GM21737 (cell line): ENCODE data around the gene MPPED1.

Experiments used
- ATAC-seq: cut with Tn5 transposase; IDR thresholded peaks from one replicate; pipeline ENCODE4 v1.9.1; 2021; ENCODE audit warnings: mild to moderate bottlenecking, moderate library complexity; ENCODE audit not compliant: unreplicated experiment

The MPPED1 gene

GRCh38 chr22:43392385-43392989, 19.3 kb upstream of the MPPED1 start:
- ATAC-seq, result no peak

GRCh38 chr22:43393132-43393843, 18.5 kb upstream of the MPPED1 start:
- no peak for ATAC-seq

- ATAC-seq, result no peak
These were observed 17.9 kb upstream of the MPPED1 start for GRCh38 chr22:43393844-43394474.

GRCh38 chr22:43395086-43395695, 16.6 kb upstream of the MPPED1 start:
- ATAC-seq, result no peak

GRCh38 chr22:43396321-43396933, 15.4 kb upstream of the MPPED1 start:
- ATAC-seq, result no peak

DNA sequence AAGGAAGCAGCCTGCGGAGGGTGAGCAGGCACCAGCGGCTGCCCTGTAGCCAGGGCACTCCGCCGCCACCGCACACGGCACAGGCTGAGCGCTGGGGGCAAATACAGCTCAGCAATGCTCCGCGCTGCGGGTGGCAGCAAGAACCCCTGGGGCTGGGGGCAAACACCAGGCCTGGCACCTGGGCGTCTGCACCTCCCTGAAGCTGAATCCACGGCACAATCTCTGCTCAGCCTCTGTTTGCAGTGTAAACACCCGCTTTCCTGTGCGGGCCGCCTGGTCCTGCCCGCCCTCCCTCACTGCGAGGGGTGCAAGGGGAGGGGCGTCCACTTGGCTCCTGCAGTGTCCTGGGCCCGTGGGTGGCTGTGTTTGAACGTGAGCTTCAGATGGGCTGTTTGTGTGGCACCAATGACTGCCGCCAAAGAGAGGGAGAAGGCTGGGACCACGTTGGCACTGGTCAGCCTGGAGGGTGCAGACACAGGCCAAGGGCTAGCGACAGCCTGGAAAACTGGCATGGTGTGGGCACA, 14.8 kb upstream of the MPPED1 start:
- ATAC-seq, result no peak

DNA sequence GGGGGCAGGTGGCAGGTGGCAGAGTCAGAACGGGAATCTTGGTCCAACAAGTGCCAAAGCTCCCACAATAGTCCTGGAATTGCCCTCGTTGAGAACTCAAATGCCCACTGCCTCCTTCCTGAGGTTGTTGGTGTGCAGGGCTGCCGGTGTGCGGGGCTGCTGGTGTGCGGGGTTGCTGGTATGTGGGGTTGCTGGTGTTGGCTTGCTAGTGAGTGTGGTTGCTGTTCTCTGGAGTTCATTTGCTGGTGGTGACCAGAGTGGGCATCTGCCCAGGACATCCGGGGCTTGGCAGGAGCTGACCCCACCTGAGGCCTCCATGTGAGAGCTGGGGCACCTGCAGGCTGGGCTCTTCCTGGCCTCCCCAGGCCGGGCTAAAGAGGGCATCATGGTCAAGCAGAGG, 14.0 kb upstream of the MPPED1 start:
- ATAC-seq, result no peak

GRCh38 chr22:43398246-43398645, 13.6 kb upstream of the MPPED1 start:
- no peak for ATAC-seq

- no peak for ATAC-seq
These were observed 12.9 kb upstream of the MPPED1 start for GRCh38 chr22:43398910-43399309.

DNA sequence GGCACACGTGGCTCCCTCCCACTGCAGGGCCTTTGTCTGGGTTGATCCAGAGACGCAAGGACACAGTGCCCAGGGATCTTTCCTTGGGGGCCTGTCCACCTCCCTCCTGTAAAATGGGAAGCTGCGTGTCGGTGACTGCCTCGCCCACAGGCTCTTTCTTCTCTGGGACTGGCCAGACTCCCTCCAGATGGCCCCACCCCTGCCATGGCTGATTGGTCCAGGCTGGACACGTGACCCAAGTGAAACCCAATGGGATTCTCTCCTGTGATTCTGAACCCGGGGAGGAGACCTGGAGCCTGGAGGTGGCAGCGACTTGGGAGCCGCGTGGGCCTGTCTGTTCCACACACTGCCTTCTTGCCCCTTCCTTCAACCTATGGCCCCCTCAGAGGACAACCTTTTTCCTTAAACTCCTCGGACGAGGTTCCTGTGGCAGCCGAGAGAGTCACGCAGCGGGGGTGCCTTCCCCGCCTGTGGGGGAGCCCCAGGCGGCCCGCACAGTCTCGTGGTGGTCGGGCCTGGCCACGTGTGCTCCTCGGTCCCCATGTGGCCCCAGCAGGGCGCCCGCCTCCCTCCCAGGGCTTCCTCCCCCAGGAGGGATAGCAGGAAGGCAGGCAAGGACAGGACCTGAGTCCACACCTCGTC, 12.4 kb upstream of the MPPED1 start:
- no peak for ATAC-seq

GRCh38 chr22:43399980-43400358, 11.8 kb upstream of the MPPED1 start:
- ATAC-seq, result no peak

DNA sequence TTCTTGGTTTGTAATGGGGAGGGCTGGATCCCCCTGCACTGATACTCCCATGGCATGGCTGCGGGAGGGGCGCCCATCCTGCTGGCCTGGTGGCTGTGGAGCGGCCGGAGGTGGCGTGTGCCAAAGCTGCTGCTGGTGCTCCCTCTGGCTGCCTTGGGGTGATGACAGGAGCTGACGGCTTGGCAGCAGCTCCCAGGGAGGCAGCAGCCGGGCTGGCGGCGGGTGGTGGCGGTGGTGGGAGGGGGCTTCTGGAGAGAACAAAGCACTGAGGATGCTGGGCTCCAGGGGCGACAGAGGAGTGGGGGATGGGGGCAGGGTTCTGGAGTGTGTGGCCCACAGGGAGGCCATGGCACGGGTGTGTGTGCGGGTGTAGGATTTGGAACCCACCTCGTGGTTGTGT, 11.4 kb upstream of the MPPED1 start:
- no peak for ATAC-seq

DNA sequence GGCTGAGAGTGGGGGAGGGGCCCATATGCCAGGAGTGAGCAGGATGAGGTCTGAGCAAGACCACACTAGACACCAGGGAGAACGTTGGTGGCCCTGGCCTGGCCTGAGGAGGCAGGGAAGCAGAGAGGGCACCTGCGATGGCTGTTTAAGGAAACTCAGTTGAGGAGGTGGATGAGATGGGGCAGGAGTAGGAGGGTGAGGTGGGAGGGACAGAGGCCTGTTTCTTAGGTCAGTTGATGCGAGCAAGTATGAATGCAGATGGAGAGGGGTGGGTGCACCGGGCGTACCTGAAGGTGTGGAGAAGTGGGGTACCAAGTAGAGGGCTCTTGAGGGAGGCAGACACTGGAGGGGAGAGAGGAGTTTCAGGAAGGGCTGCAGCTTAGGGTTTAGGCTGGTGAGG, 10.6 kb upstream of the MPPED1 start:
- no peak for ATAC-seq

- no peak for ATAC-seq
These were observed 10.2 kb upstream of the MPPED1 start for GRCh38 chr22:43401661-43402060.

- no peak for ATAC-seq
These were observed 9.7 kb upstream of the MPPED1 start for GRCh38 chr22:43402128-43402527.

- no peak for ATAC-seq
These were observed 7.0 kb upstream of the MPPED1 start for GRCh38 chr22:43404673-43405385.

- no peak for ATAC-seq
These were observed 5.5 kb upstream of the MPPED1 start for GRCh38 chr22:43406186-43406790.

DNA sequence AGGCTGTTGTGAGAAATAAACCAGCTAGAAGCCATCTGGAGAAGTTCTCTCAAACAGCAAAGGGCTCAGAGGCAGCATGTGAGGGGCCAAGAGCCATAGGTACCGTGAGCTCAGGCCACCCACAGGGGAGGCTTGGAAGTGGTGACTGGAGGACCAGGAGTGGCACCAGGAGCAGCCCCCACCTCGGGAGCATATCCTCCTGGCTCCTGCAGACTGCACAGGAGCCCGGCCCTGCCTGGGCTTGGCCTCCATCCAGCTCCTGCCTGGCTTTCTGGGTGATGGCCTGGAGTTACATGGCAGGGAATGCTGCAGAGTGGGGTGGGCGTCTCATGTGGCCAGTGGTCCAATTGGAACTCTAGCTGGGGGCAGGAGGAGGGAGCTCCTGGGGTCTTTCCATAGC, 4.2 kb upstream of the MPPED1 start:
- no peak for ATAC-seq

- ATAC-seq, result no peak
These were observed 3.8 kb upstream of the MPPED1 start for GRCh38 chr22:43408009-43408408.

DNA sequence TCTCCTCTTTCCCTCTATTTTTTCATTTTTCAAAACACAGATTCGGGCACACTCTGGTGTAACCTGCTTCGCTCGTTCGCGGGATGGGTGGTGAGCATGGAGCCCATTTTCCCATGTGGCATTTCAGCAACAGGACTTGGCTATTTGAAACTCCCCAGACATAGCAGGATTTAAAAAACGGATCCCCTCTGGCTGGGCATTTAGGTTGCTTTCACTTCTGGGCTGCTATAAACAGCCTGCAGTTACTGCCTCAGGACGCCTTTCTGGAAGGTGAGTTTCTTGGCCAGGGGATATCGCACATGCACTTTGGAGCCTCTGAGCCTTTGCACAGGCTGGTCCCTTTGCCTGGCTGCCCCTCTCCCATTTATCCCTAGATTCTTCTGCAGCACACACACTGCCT, 2.8 kb upstream of the MPPED1 start:
- no peak for ATAC-seq
